HCT116 (cell line): ENCODE data around the gene CDC42EP5. TPM values are rescaled to one million over a fixed set of nuclear protein-coding genes. Genes with fewer than 3 reads are reported as not detected.
A peak's percentile ranks its signal among the peaks of the same experiment; 100 is the strongest.

Experiments
- ATAC-seq: fragments of 200-7000 bp; cut with Tn5 transposase; 2 replicates; pipeline ENCODE4 v1.9.1; 2020; ENCODE audit warnings: mild to moderate bottlenecking, moderate library complexity
- BruUV-seq: library from RNA; stranded (reverse); fragments of 400-500 nt; replicated peaks from 2 replicates; lab custom pipeline; 2021; lab: Mats Ljungman, UMichigan
- CTCF ChIA-PET: fragments of 300-600 bp; sonication (Branson Sonifier 250); formaldehyde crosslinking; loops from one replicate; lab custom pipeline; 2021; ENCODE audit warnings: antibody characterized with exemption; lab: Charles Lee
- POLR2A ChIA-PET: fragments of 300-600, 350-600 bp; sonication (Branson Sonifier 250); formaldehyde crosslinking; loops from one replicate; lab custom pipeline; 2021; ENCODE audit warnings: antibody characterized with exemption; lab: Charles Lee
- RAD21 ChIA-PET, 2 experiments: fragments of 300-600 bp; sonication (Branson Sonifier 250); formaldehyde crosslinking; loops; one replicate each; lab custom pipeline; 2023; ENCODE audit warnings: low total read pairs in 2 of 2; ENCODE audit not compliant: uncharacterized antibody in 2 of 2, unreplicated experiment in 2 of 2, low non-redundant PET in 1 of 2; lab: Charles Lee
- DNase-seq: peaks from one replicate; pipeline ENCODE4 v3.0.0-alpha.2; 2010; ENCODE audit warnings: low read depth, low spot score
- H2AFZ ChIP-seq: fragments of 200-600 bp; shearing (Covaris generic), sonication (generic); 2 replicates; pipeline ENCODE4 v1.6.1; 2017; ENCODE audit warnings: low read depth, mixed run types, mixed read lengths, antibody characterized with exemption, low read length; ENCODE audit not compliant: poor library complexity, severe bottlenecking
- H3K27ac ChIP-seq: 2 replicates; pipeline ENCODE4 v1.5.1; 2012; ENCODE audit warnings: low read depth, low read length
- H3K27me3 ChIP-seq: fragments of 200-600 bp; sonication (generic); 2 replicates; pipeline ENCODE4 v1.6.1; 2016; ENCODE audit warnings: mixed run types, low read length, mixed read lengths; ENCODE audit not compliant: insufficient read depth
- H3K36me3 ChIP-seq, 2 experiments: fragments of 200-500 bp in 1 of 2; fragments of 200-600 bp in 1 of 2; sonication (Bioruptor generic) in 1 of 2; sonication (generic) in 1 of 2; 2 replicates each; pipeline versions ENCODE4 v1.5.1 to v1.6.1; 2014 to 2016; ENCODE audit warnings: low read length in 2 of 2, inconsistent platforms in 1 of 2, mixed read lengths in 1 of 2, mixed run types in 1 of 2; ENCODE audit not compliant: insufficient read depth in 2 of 2, control insufficient read depth in 1 of 2
- H3K4me1 ChIP-seq, 2 experiments: fragments of 200-600 bp in 1 of 2; sonication (generic) in 1 of 2; 2 replicates each; pipeline versions ENCODE4 v1.5.1 to v1.6.1; 2012 to 2017; ENCODE audit warnings: low read length in 2 of 2, inconsistent platforms in 1 of 2, mild to moderate bottlenecking in 1 of 2, mixed read lengths in 1 of 2, mixed run types in 1 of 2, moderate library complexity in 1 of 2; ENCODE audit not compliant: insufficient read depth in 2 of 2, control insufficient read depth in 1 of 2
- H3K4me2 ChIP-seq: fragments of 200-600 bp; sonication (generic); 2 replicates; pipeline ENCODE4 v1.6.1; 2017; ENCODE audit warnings: mixed run types, low read length, mixed read lengths
- H3K4me3 ChIP-seq, 2 experiments: fragments of 200-600 bp in 1 of 2; sonication (generic) in 1 of 2; replicated peaks in 1 of 2; 2 replicates each; pipeline ENCODE4 v1.5.1; 2011 to 2016; ENCODE audit warnings: low read length in 2 of 2, control low read depth in 1 of 2, low read depth in 1 of 2, mild to moderate bottlenecking in 1 of 2, mixed read lengths in 1 of 2, mixed run types in 1 of 2
- H3K79me2 ChIP-seq: fragments of 200-600 bp; sonication (generic); 2 replicates; pipeline ENCODE4 v1.6.1; 2017; ENCODE audit warnings: mild to moderate bottlenecking, mixed run types, low read length, moderate library complexity, mixed read lengths; ENCODE audit not compliant: insufficient read depth
- H3K9ac ChIP-seq: fragments of 200-600 bp; sonication (generic); 2 replicates; pipeline ENCODE4 v1.6.1; 2016; ENCODE audit warnings: low read length, mixed read lengths
- H3K9me2 ChIP-seq: fragments of 200-600 bp; sonication (generic), shearing (Covaris generic); 2 replicates; pipeline ENCODE4 v1.6.1; 2017; ENCODE audit warnings: mixed run types, mild to moderate bottlenecking, moderate library complexity; ENCODE audit not compliant: insufficient read depth
- H3K9me3 ChIP-seq, 2 experiments: fragments of 200-500 bp in 1 of 2; fragments of 200-600 bp in 1 of 2; sonication (Bioruptor generic) in 1 of 2; sonication (generic) in 1 of 2; 2 replicates each; pipeline ENCODE4 v1.6.1; 2014 to 2017; ENCODE audit warnings: low read length in 2 of 2, mixed read lengths in 2 of 2, inconsistent platforms in 1 of 2, low read depth in 1 of 2, mild to moderate bottlenecking in 1 of 2, mixed run types in 1 of 2, moderate library complexity in 1 of 2; ENCODE audit not compliant: control insufficient read depth in 1 of 2, insufficient read depth in 1 of 2
- H4K20me1 ChIP-seq: fragments of 200-600 bp; sonication (generic), shearing (Covaris generic); 2 replicates; pipeline ENCODE4 v1.6.1; 2017; ENCODE audit warnings: mixed run types, mild to moderate bottlenecking, moderate library complexity; ENCODE audit not compliant: insufficient read depth
- EGR1 ChIP-seq: IDR thresholded peaks from 2 replicates; pipeline ENCODE4 v1.6.1; 2012; ENCODE audit warnings: low read depth
- FOSL1 ChIP-seq: IDR thresholded peaks from 2 replicates; pipeline ENCODE4 v1.6.1; 2012; ENCODE audit warnings: low read depth
- POLR2AphosphoS5 ChIP-seq: IDR thresholded peaks from 2 replicates; pipeline ENCODE4 v1.6.1; 2011; ENCODE audit warnings: mild to moderate bottlenecking, low read depth, low read length, moderate library complexity
- RAD21 ChIP-seq: IDR thresholded peaks from 2 replicates; pipeline ENCODE4 v1.6.1; 2012; ENCODE audit warnings: low read depth, mild to moderate bottlenecking
- YY1 ChIP-seq: IDR thresholded peaks from 2 replicates; pipeline ENCODE4 v1.6.1; 2011; ENCODE audit warnings: low read length, low read depth, moderate library complexity, mild to moderate bottlenecking; ENCODE audit not compliant: insufficient replicate concordance; ENCODE audit errors: extremely low read depth
- ZFX ChIP-seq: fragments of 450-650 bp; IDR thresholded peaks from 2 replicates; pipeline ENCODE4 v1.6.1; 2017
- intact Hi-C: fragments of 100-400 bp; cut with micrococcal nuclease; formaldehyde crosslinking; loops from 2 replicates; pipeline ENCODE4 v1.10.0; 2022
- total RNA-seq: library from RNA; stranded (reverse); gene quantifications from one replicate; pipeline ENCODE4 v1.2.1, GENCODE V29; 2021; ENCODE audit not compliant: unreplicated experiment

The CDC42EP5 gene
- total RNA-seq, 1 experiment from 2014 or later, result 0.64 TPM

- POLR2A ChIA-PET, result no interaction called here
- no peak for ATAC-seq
These were observed 38.3 kb downstream of the CDC42EP5 start for GRCh38 chr19:54434873-54435214.

DNA sequence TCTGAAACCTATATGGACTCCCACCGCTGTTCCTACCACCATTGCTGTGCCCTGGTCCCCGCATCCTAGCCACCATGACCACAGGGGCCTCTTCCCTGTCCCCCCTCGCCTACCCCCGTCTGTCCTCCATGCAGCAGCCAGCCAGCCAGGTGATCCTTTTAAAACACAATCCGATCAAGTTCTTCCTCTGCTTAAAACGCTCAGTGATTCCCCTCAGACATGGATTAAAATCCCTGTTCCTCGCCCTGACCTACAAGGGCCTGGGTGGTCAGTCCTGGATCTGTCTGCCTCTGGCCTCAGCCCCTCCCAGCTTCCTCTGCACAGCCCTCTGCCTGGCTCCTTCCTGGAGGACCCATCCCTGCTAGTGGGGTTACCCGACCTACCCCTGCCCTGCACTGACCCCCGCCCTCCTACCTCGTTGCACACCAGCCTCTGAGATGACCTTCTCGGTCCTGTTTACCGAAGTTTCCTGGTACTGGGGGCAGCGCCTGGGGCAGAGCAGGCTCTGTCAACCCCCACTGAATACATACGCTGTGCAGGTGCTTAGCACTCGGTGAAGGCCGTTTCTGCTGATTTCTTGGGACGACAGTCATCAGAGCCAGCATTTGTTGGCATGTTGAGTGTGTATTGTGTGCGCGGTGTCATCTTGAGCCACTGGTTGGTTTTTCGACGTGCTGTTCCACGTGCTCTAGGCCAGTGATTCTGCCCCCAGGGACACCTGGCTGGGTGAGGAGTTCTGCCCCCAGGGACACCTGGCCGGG lies 38.8 kb downstream of the CDC42EP5 start:
- Histone ChIP-seq H3K9me2 (no peaks in the 10 kb centered on the region), H3K27ac (no peak overlapping the region), H3K9me3 (no peaks in the 10 kb centered on the region), H2AFZ (no peak overlapping the region), H3K36me3 (peaks cover 0 to 5% of the 10 kb centered on the region in 2 experiments; a peak in 1 of 4 replicates), H3K9ac (no peak overlapping the region), H3K4me1 (peaks cover 29 to 41% of the 10 kb centered on the region in 2 experiments), H3K4me2 (no peak overlapping the region), H3K79me2 (no peaks in the 10 kb centered on the region), H3K4me3 (no peak overlapping the region), H3K27me3 (no peaks in the 10 kb centered on the region), H4K20me1 (no peaks in the 10 kb centered on the region)
- 0 out of 2 replicates have a peak, but pooled peaks have one; percentile 15 for TF ChIP-seq POLR2AphosphoS5
- TF ChIP-seq YY1, result no peak
- CTCF ChIA-PET, result no interaction called here
- intact Hi-C loops, result no loop called here
- no peak for ATAC-seq
- RAD21 ChIA-PET, result no interaction called here
- POLR2A ChIA-PET, result no interaction called here
- BruUV-seq, result no TSS peak
- DNase-seq, result no peak

More at GRCh38 chr19:54434873-54435214, 38.3 kb downstream of the CDC42EP5 start:
- Histone ChIP-seq H4K20me1 (no peaks in the 10 kb centered on the region), H3K9me2 (no peaks in the 10 kb centered on the region), H3K4me3 (no peak overlapping the region), H3K27me3 (no peaks in the 10 kb centered on the region), H3K4me1 (peaks cover 29 to 42% of the 10 kb centered on the region in 2 experiments), H3K79me2 (no peaks in the 10 kb centered on the region), H3K9me3 (no peaks in the 10 kb centered on the region), H3K4me2 (no peak overlapping the region), H3K36me3 (peaks cover 0 to 5% of the 10 kb centered on the region in 2 experiments; a peak in 1 of 4 replicates), H2AFZ (no peak overlapping the region), H3K27ac (no peak overlapping the region), H3K9ac (no peak overlapping the region)
- CTCF ChIA-PET, result no interaction called here
- RAD21 ChIA-PET, result no interaction called here
- TF ChIP-seq FOSL1 (no peak), RAD21 (no peak), ZFX (no peak), EGR1 (no peak)
- no TSS peak for BruUV-seq
- intact Hi-C loops, result no loop called here
- DNase-seq, result no peak
